Esophagus squamous epithelium (tissue), 5 donors: ENCODE results near the gene C3. TPM values are rescaled to one million over a fixed set of nuclear protein-coding genes. Genes with fewer than 3 reads are reported as not detected.
A peak's percentile ranks its signal among the peaks of the same experiment; 100 is the strongest.

ENCODE experiments used
- DNase-seq: peaks from one replicate; lab custom pipeline; 2025; lab: John Stamatoyannopoulos, UW
- H3K27ac ChIP-seq, 4 donors: fragments of 200-600 bp; sonication (generic); one replicate each; pipeline ENCODE4 v1.5.1; 2016 to 2019; ENCODE audit warnings: mild to moderate bottlenecking in 1 of 4
- H3K27me3 ChIP-seq, 4 donors: fragments of 200-600 bp; sonication (generic); 1 replicate in 3 of 4; 2 replicates in 1 of 4; pipeline versions ENCODE4 v1.5.1 to v1.6.0; 2017 to 2021; ENCODE audit warnings: antibody characterized with exemption in 1 of 4
- H3K36me3 ChIP-seq, 3 donors: fragments of 200-600 bp; sonication (generic); one replicate each; pipeline ENCODE4 v1.5.1; 2016 to 2019
- H3K4me1 ChIP-seq, 3 donors: fragments of 200-600 bp; sonication (generic); one replicate each; pipeline ENCODE4 v1.5.1; 2017 to 2019
- H3K4me3 ChIP-seq, 4 donors: fragments of 200-600 bp; sonication (generic); 1 replicate in 3 of 4; 2 replicates in 1 of 4; pipeline ENCODE4 v1.5.1; 2016 to 2019; ENCODE audit warnings: mild to moderate bottlenecking in 2 of 4, moderate library complexity in 1 of 4
- H3K9me3 ChIP-seq, 3 donors: fragments of 200-600 bp; sonication (generic); one replicate each; pipeline ENCODE4 v1.5.1; 2016 to 2019
- CTCF ChIP-seq, 6 experiments: fragments of 450-650 bp in 4 of 6; fragments of 200-600 bp in 2 of 6; sonication (generic) in 2 of 6; IDR thresholded peaks; one replicate each; pipeline ENCODE4 v1.5.1; 2016 to 2019; ENCODE audit warnings: antibody characterized with exemption in 6 of 6, mild to moderate bottlenecking in 4 of 6, moderate library complexity in 4 of 6
- POLR2A ChIP-seq, 4 donors: fragments of 450-650 bp; IDR thresholded peaks; one replicate each; pipeline ENCODE4 v1.6.1; 2017; ENCODE audit warnings: antibody characterized with exemption in 4 of 4, mild to moderate bottlenecking in 4 of 4, moderate library complexity in 3 of 4
- WGBS, 2 donors: methylation state at CpG; one replicate each; pipeline ENCODE4 v1.1.5; 2018; 5-methylcytosine and 5-hydroxymethylcytosine counted together
- intact Hi-C: fragments of 100-400 bp; cut with DNase I; formaldehyde crosslinking; loops from one replicate; pipeline ENCODE4 v1.15.0; 2022
- total RNA-seq, 4 donors: library from RNA; depleted of rRNA; stranded (reverse); fragments of >200 nt; gene quantifications; one replicate each; pipeline ENCODE4 v1.1.0, GENCODE V29; 2016
- donor health status: DM: yes; HTN: yes; CAD: no.

The C3 gene
- total RNA-seq, 4 donors from 2014 or later = 12.0 to 501 (median 189) TPM

- peaks cover 42 to 80% (median 58%) of the 10 kb centered on the region in 3 donors for H3K4me1 ChIP-seq
- DNase-seq = no peak
These were observed 19.6 kb upstream of the C3 start for GRCh38 chr19:6739883-6740588.

GRCh38 chr19:6739390-6739882, 19.0 kb upstream of the C3 start, which contains the start of gene TRIP10:
Gene TRIP10, plus strand, starts transcription at chr19:6739680. Its CDS starts 82 bp downstream, at chr19:6739762.
- intact Hi-C loops = no loop called here
- peak within 1 kb of the TSS; percentile 96 to 99 (median 98) for H3K27ac ChIP-seq
- H3K4me3 ChIP-seq = peak within 1 kb of the TSS; percentile 81 to 95 (median 88)
- TF ChIP-seq POLR2A (IDR thresholded peaks at IDR 0.05) (peak in 3 of 4 donors; percentile 15 to 84 (median 59)), CTCF (IDR thresholded peaks at IDR 0.05) (no peak)
- H3K4me1 ChIP-seq = peaks cover 36 to 78% (median 52%) of the 10 kb centered on the region in 3 donors
- peaks cover 0 to 41% (median 12%) of the 10 kb centered on the region in 3 donors for H3K36me3 ChIP-seq
- WGBS, 2 donors = 0% methylated on average over 8 to 16 of the region's 47 CpGs
- no peaks in the 10 kb centered on the region for H3K27me3 ChIP-seq
- peak; percentile 40 for DNase-seq
- H3K9me3 ChIP-seq = no peaks in the 10 kb centered on the region

More at GRCh38 chr19:6739883-6740588, 19.6 kb upstream of the C3 start:
- TF ChIP-seq POLR2A (IDR thresholded peaks at IDR 0.05) = no peak
- TF ChIP-seq CTCF (IDR thresholded peaks at IDR 0.05) = no peak
- peak overlapping the region; percentile 96 to 99 (median 98) for H3K27ac ChIP-seq
- intact Hi-C loops = no loop called here
- no peaks in the 10 kb centered on the region for H3K27me3 ChIP-seq
- peak overlapping the region; percentile 81 to 95 (median 88) for H3K4me3 ChIP-seq
- WGBS, 2 donors = 0% methylated on average over 2 to 10 of the region's 34 CpGs
- H3K36me3 ChIP-seq = peaks cover 0 to 43% (median 12%) of the 10 kb centered on the region in 3 donors
- H3K9me3 ChIP-seq = no peaks in the 10 kb centered on the region

- WGBS, 2 donors = 9 to 19% methylated on average over 16 to 23 of the region's 24 CpGs
- intact Hi-C loops = no loop called here
- peaks cover 30 to 76% (median 47%) of the 10 kb centered on the region in 3 donors for H3K4me1 ChIP-seq
These were observed 18.4 kb upstream of the C3 start for GRCh38 chr19:6738787-6739389.

GRCh38 chr19:6737873-6738786, 17.7 kb upstream of the C3 start:
- H3K9me3 ChIP-seq = no peaks in the 10 kb centered on the region
- intact Hi-C loops = no loop called here
- H3K27ac ChIP-seq = peak overlapping the region; percentile 96 to 99 (median 98)
- WGBS, 2 donors = 2 to 8% methylated on average over 8 to 10 of the region's 13 CpGs
- H3K4me1 ChIP-seq = peaks cover 30 to 68% (median 40%) of the 10 kb centered on the region in 3 donors
- peak; percentile 52 to 85 (median 73) for TF ChIP-seq CTCF (IDR thresholded peaks at IDR 0.05)
- TF ChIP-seq POLR2A (IDR thresholded peaks at IDR 0.05) = no peak
- no peak for DNase-seq
- H3K36me3 ChIP-seq = peaks cover 0 to 41% (median 6%) of the 10 kb centered on the region in 3 donors
- H3K27me3 ChIP-seq = no peaks in the 10 kb centered on the region
- peak overlapping the region in 3 of 4 donors; percentile 81 to 95 (median 92) for H3K4me3 ChIP-seq

More at GRCh38 chr19:6738787-6739389, 18.4 kb upstream of the C3 start:
- no peaks in the 10 kb centered on the region for H3K9me3 ChIP-seq
- H3K27ac ChIP-seq = peak overlapping the region; percentile 96 to 99 (median 98)
- H3K36me3 ChIP-seq = peaks cover 0 to 41% (median 11%) of the 10 kb centered on the region in 3 donors
- no peak for TF ChIP-seq POLR2A (IDR thresholded peaks at IDR 0.05)
- TF ChIP-seq CTCF (IDR thresholded peaks at IDR 0.05) = no peak
- no peak for DNase-seq
- peak overlapping the region; percentile 29 to 95 (median 86) for H3K4me3 ChIP-seq
- no peaks in the 10 kb centered on the region for H3K27me3 ChIP-seq
